GM08714 (cell line): Measurements from ENCODE around the gene WNT16.
"Not testable (repeated sequence)": the region's sequence is repeated elsewhere in the genome, so short reads cannot be mapped to it uniquely, and the experiment has no call there.

Experiments
- H3K4me3 ChIP-seq: fragments of 200-500 bp; sonication (Bioruptor generic); 2 replicates; pipeline ENCODE4 v1.5.1; 2014; ENCODE audit warnings: mild to moderate bottlenecking, low read length, inconsistent platforms
- ZNF274 ChIP-seq: IDR thresholded peaks from 2 replicates; pipeline ENCODE4 v1.6.1; 2012; ENCODE audit warnings: mild to moderate bottlenecking, low read depth, low read length

WNT16 gene

GRCh38 chr7:121300685-121301420, 27.9 kb upstream of the WNT16 start:
- no peak overlapping the region for H3K4me3 ChIP-seq
- no peak for TF ChIP-seq ZNF274

- no peak overlapping the region for H3K4me3 ChIP-seq
- no peak for TF ChIP-seq ZNF274
Measured at GRCh38 chr7:121301446-121302213, 27.2 kb upstream of the WNT16 start.

- H3K4me3 ChIP-seq: no peak overlapping the region
- no peak for TF ChIP-seq ZNF274
Measured at GRCh38 chr7:121302214-121302745, 26.5 kb upstream of the WNT16 start.

GRCh38 chr7:121303422-121304101, 25.2 kb upstream of the WNT16 start:
- no peak overlapping the region for H3K4me3 ChIP-seq
- no peak for TF ChIP-seq ZNF274

GRCh38 chr7:121304102-121304658, 24.6 kb upstream of the WNT16 start:
- no peak overlapping the region for H3K4me3 ChIP-seq
- no peak for TF ChIP-seq ZNF274

GRCh38 chr7:121305109-121305508, 23.7 kb upstream of the WNT16 start:
- no peak overlapping the region for H3K4me3 ChIP-seq
- TF ChIP-seq ZNF274: no peak

DNA sequence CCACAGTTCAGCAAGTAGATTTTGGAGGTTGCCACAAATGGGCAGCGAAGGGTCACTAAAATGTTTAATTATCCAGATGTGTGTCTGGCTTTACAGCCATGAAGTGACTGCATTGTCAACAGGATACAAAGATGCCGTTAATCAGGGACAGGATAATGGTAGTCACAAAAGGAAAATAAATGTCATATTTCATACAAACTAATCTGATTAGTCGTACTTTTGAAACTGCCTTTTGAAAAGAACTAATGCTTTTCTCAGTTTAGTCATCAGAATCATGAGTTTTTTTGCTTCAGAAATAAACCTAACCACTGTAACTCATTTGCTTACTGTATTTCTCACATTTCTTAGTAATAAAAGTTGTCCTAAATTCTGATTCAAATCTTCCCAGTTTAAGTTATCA, 22.2 kb upstream of the WNT16 start:
- no peak overlapping the region for H3K4me3 ChIP-seq
- TF ChIP-seq ZNF274: no peak

- no peak overlapping the region for H3K4me3 ChIP-seq
- no peak for TF ChIP-seq ZNF274
Measured at GRCh38 chr7:121307021-121307574, 21.7 kb upstream of the WNT16 start.

DNA sequence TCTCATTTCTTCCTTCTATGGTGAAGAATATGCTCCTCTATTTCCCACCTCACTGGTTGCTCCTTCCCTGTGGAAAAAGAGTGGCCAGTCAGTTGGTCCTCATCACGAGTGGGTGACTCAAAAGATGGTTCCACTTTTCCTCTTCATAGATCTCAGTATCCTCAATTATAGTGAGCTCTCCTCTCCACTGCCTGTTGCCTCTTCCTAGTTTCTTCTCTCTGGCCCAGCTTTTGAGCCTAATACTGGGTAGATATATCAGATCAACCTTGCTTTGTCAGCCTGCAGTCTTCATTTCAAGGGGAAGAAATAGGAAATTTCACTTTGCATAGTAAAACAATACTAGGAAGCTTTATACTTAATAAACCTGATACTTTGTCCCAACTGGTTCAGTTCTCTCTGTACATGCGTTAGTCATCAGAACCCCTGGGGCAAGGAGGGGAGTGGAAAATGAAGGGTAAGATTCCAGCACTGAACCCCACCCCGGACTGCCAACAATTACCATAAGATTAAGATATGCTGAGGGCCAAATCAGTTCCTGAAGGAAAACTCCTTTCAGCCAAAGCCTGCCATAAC, 15.5 kb upstream of the WNT16 start:
- peak overlapping the region; percentile 61 for H3K4me3 ChIP-seq
- no peak for TF ChIP-seq ZNF274

DNA sequence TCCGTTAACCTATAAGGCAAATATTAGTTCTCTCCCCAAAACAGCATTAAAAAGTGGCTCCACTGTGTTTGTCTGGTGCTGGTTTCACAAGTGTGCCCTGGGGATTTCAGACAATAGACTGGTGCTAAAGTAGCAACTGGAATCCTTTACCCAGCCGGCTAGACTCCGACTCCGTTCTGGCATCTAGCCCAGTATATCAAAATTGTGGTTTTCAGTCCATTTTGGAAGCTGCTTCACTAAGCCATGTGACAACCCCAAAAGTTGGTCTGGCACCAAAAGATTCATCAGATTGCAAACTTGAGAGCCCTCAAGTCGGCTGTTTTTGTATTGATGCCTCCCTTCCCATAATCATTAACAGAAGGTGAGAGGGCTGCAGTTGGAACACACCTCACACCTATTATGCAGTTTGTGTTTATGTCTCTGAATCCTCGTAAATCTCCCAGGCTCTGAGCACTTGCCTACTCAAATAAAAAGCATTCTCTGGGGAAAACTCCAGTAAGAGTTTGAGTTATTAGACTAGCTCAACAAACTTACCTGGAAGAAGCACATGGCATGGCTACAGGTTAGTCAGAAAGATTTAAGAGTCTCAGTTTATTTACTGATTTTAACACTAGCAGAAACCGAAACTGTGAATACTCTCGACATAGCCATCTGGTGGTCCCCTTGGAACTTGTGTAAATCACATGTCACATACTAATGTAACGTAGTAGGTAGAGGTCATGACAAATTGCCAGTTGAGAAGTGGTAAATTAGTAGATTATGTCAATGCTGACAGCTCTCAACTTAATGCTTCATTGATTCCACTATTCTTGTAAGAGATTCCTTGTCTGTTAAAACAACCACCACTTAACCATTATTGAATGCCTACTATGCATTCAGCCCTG, 14.8 kb upstream of the WNT16 start:
- peak overlapping the region; percentile 61 for H3K4me3 ChIP-seq

DNA sequence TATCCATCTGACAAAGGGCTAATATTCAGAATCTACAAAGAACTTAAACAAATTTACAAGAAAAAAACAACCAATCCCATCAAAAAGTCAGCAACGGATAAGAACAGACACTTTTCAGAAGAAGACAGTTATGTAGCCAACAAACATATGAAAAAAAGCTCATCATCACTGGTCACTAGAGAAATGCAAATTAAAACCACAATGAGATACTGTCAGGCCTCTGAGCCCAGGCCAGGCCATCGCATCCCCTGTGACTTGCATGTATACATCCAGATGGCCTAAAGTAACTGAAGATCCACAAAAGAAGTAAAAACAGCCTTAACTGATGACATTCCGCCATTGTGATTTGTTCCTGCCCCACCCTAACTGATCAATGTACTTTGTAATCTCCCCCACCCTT, 13.6 kb upstream of the WNT16 start:
- not testable (repeated sequence) for H3K4me3 ChIP-seq

More for the DNA sequence above, 14.8 kb upstream of the WNT16 start:
- no peak for TF ChIP-seq ZNF274

DNA sequence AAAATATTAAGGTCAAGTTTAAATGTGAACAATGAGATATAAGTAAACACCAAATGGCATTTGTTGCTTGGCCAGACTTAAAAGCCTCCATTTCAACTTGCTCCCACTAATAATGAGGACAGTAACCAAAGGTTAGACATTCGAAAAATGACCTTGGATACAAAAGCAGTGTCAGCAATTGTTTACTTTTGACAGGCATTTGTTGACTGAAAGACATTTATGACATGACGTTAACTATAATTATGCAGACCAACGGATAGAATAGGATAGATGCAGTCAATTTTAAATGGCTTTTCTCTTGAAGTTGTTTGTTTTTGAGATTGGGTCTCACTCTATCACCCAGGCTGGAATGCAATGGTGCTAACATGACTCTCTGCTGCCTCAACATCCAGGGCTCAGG, 6.3 kb upstream of the WNT16 start:
- TF ChIP-seq ZNF274: no peak
- no peak overlapping the region for H3K4me3 ChIP-seq
